ENCODE measurements around the gene NOTCH1. TPM values are rescaled to one million over a fixed set of nuclear protein-coding genes. Genes with fewer than 3 reads are reported as not detected.

Gene NOTCH1
- total RNA-seq, 3 donors from 2014 or later = 59.0 to 101 (median 72.6) TPM

- intact Hi-C loops (cut with DNase I, micrococcal nuclease) = no loop called here
- no peak for TF ChIP-seq CTCF (IDR thresholded peaks at IDR 0.05)
- peak in 1 of 3 donors; percentile 48 for DNase-seq
- Histone ChIP-seq H3K9me3 (no peaks in the 10 kb centered on the region), H3K4me3 (no peak overlapping the region), H3K36me3 (ENCODE audit: low read depth) (no peaks in the 10 kb centered on the region), H3K4me1 (ENCODE audit: low read depth) (peaks cover 83% of the 10 kb centered on the region)
- ATAC-seq = no peak
These were observed 10.8 kb downstream of the NOTCH1 start for GRCh38 chr9:136535070-136535469.

- DNase-seq = peak in 2 of 3 donors; percentile 44 to 58
- no peak for TF ChIP-seq CTCF (IDR thresholded peaks at IDR 0.05)
- intact Hi-C loops (cut with DNase I, micrococcal nuclease) = no loop called here
- no peak overlapping the region for H3K4me3 ChIP-seq
- no peaks in the 10 kb centered on the region for H3K9me3 ChIP-seq
- H3K36me3 ChIP-seq (ENCODE audit: low read depth) = no peaks in the 10 kb centered on the region
- no peak for ATAC-seq
- H3K4me1 ChIP-seq (ENCODE audit: low read depth) = peaks cover 83% of the 10 kb centered on the region
These were observed 11.5 kb downstream of the NOTCH1 start for GRCh38 chr9:136534366-136534765.

- intact Hi-C loops (cut with DNase I, micrococcal nuclease) = no loop called here
- Histone ChIP-seq H3K4me1 (ENCODE audit: low read depth) (peaks cover 83% of the 10 kb centered on the region), H3K4me3 (no peak overlapping the region), H3K36me3 (ENCODE audit: low read depth) (no peaks in the 10 kb centered on the region), H3K9me3 (no peaks in the 10 kb centered on the region)
- TF ChIP-seq CTCF (IDR thresholded peaks at IDR 0.05) = no peak
- DNase-seq = peak; percentile 57 to 89 (median 79)
- ATAC-seq = peak; percentile 51
These were observed 12.1 kb downstream of the NOTCH1 start for GRCh38 chr9:136533775-136534157.

- Histone ChIP-seq H3K4me1 (ENCODE audit: low read depth) (peaks cover 81% of the 10 kb centered on the region), H3K9me3 (no peaks in the 10 kb centered on the region), H3K36me3 (ENCODE audit: low read depth) (no peaks in the 10 kb centered on the region), H3K4me3 (no peak overlapping the region)
- peak; percentile 1 for ATAC-seq
- no peak for TF ChIP-seq CTCF (IDR thresholded peaks at IDR 0.05)
- intact Hi-C loops (cut with DNase I, micrococcal nuclease) = no loop called here
- peak in 2 of 3 donors; percentile 63 to 74 for DNase-seq
These were observed 12.8 kb downstream of the NOTCH1 start for GRCh38 chr9:136532799-136533774.

GRCh38 chr9:136531904-136532798 is 13.7 kb downstream of the NOTCH1 start:
- Histone ChIP-seq H3K36me3 (ENCODE audit: low read depth) (no peaks in the 10 kb centered on the region), H3K9me3 (no peaks in the 10 kb centered on the region), H3K4me3 (no peak overlapping the region), H3K4me1 (ENCODE audit: low read depth) (peaks cover 83% of the 10 kb centered on the region)
- intact Hi-C loops (cut with DNase I, micrococcal nuclease) = no loop called here
- TF ChIP-seq CTCF (IDR thresholded peaks at IDR 0.05) = no peak
- ATAC-seq (peak; percentile 57), DNase-seq (peak in 2 of 3 donors; percentile 75 to 79)

Measured in mucosa of descending colon (tissue), 3 donors.